Fibroblast of pulmonary artery (primary cell): ENCODE data around the gene C11orf97.
"Not testable (repeated sequence)": the region's sequence is repeated elsewhere in the genome, so short reads cannot be mapped to it uniquely, and the experiment has no call there.

Source experiments
- DNase-seq: peaks from one replicate; pipeline ENCODE4 v3.0.0-alpha.2; 2010; ENCODE audit warnings: low read depth
- H3K4me3 ChIP-seq: replicated peaks from 2 replicates; pipeline ENCODE4 v1.5.1; 2011; ENCODE audit warnings: low read depth, mild to moderate bottlenecking, control low read depth, low read length, moderate library complexity
- TF ChIP-seq, protein P1 (sequence below): IDR thresholded peaks from 2 replicates; pipeline ENCODE4 v1.5.1; 2011; ENCODE audit warnings: mild to moderate bottlenecking, control low read depth, low read length, inconsistent platforms; ENCODE audit errors: missing control alignments

The C11orf97 gene

DNA sequence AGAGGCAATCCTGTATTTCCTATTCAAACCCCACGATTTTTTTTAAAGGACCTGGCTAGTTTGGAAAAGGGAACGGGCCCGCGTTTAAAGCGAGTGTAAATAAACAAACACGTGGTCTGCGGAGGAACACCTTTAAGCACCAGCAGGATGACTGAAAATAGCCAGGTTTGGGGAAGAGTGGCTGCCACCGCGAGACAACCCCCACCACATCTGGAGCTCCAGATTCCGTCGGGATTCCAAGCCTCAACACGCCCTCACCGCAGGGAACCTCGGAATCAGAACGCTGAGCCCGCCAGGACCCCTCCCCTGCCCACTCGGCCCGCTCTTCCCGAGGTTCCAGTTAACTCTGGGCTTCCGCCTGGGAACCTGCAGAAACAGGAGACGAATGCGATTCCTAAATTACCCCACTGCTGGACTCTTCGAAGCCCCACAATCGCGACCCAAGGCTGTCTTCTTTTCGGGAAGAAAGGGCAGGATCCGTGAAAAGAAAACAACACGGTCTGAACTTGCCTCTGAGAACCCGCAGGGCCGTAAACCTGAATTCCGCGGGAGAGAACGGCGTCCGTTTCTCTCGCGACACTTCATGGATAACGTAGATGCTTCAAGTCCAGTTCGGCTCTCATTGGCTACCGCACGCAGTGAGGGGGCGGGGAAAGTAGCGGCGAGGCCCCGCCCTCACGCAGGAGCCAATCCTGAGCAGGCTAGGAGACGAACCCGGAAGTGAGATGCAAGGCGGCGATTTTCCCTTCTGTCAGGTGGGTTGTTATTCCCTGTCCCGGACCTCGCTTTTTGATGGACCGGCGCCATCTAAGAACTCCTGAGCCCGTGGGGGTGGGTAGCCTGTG lies 18.8 kb upstream of the C11orf97 start, which contains the start of the genes ANKRD49 and MRE11:
Gene ANKRD49 (plus strand): TSS at position 704 of the 845 bp plus-strand sequence. CDS start 2,710 bp downstream, outside the sequence.
Gene MRE11 (minus strand): TSS at position 564 of the 845 bp plus-strand sequence. CDS start 1,043 bp downstream, outside the sequence.
- peak within 1 kb of the TSS; percentile 93 for H3K4me3 ChIP-seq
- TF ChIP-seq, protein P1, sequence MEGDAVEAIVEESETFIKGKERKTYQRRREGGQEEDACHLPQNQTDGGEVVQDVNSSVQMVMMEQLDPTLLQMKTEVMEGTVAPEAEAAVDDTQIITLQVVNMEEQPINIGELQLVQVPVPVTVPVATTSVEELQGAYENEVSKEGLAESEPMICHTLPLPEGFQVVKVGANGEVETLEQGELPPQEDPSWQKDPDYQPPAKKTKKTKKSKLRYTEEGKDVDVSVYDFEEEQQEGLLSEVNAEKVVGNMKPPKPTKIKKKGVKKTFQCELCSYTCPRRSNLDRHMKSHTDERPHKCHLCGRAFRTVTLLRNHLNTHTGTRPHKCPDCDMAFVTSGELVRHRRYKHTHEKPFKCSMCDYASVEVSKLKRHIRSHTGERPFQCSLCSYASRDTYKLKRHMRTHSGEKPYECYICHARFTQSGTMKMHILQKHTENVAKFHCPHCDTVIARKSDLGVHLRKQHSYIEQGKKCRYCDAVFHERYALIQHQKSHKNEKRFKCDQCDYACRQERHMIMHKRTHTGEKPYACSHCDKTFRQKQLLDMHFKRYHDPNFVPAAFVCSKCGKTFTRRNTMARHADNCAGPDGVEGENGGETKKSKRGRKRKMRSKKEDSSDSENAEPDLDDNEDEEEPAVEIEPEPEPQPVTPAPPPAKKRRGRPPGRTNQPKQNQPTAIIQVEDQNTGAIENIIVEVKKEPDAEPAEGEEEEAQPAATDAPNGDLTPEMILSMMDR: no peak
- peak; percentile 98 for DNase-seq

GRCh38 chr11:94494126-94494680 lies 18.1 kb upstream of the C11orf97 start:
- TF ChIP-seq, protein P1: no peak
- no peak for DNase-seq
- peak overlapping the region; percentile 93 for H3K4me3 ChIP-seq

- no peak for DNase-seq
- H3K4me3 ChIP-seq: no peak overlapping the region
- TF ChIP-seq, protein P1: no peak
These were observed 12.1 kb upstream of the C11orf97 start for GRCh38 chr11:94500181-94500580.

- TF ChIP-seq, protein P1: no peak
- no peak overlapping the region for H3K4me3 ChIP-seq
- DNase-seq: no peak
These were observed 10.7 kb upstream of the C11orf97 start for GRCh38 chr11:94501522-94501921.

DNA sequence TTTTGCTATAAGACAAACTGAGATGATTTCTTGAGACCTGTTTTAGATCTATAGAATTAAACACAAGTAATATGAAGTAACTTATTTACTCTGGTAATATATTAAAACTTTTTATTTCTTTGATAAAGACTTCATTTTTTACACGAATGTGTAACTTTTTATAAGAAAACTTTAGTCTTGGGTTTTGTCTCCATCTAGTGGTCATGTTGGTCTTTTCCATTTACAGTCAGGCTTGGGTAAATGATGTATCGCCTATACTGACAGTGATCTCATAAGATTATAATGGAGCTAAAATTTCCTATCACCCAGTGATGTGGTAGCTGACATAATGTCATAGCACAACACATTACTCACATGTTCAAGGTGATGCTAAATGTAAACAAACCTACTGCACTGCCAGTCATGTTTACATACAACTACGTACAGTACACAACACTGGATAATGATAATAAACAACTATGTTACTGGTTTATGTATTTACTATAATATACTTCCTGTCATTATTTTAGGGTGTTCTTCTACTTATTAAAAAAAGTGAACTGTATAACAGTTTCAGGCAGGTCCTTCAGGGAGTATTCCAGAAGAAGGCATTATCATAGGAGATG lies 7.5 kb upstream of the C11orf97 start:
- TF ChIP-seq, protein P1: peak; percentile 69
- DNase-seq: peak; percentile 76

DNA sequence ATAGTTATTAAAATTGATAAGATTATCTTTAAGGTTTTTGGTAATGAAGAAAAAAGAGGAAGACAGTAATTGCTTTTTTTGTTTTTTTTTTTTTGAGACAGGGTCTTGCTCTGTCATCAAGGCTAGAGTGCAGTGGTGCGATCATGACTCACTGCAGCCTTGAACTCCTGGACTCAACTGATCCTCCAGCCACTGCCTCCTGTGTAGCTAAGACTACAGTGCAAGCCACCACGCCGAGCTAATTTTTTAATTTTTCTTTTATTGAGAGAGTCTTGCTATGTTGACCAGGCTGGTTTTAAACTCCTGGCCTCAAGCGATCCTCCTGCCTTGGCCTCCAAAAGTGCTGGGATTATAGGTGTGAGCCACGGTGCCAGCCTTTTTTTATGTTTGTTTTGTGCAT lies 5.7 kb upstream of the C11orf97 start:
- H3K4me3 ChIP-seq, DNase-seq: not testable (repeated sequence)

More for the DNA sequence above, 7.5 kb upstream of the C11orf97 start:
- H3K4me3 ChIP-seq: no peak overlapping the region

GRCh38 chr11:94507485-94507884 lies 4.8 kb upstream of the C11orf97 start:
- TF ChIP-seq, protein P1: no peak
- H3K4me3 ChIP-seq: no peak overlapping the region
- no peak for DNase-seq
